Neural cell (in vitro differentiated cells): ENCODE data around the gene ATP6AP1.
"Not testable (repeated sequence)": the region's sequence is repeated elsewhere in the genome, so short reads cannot be mapped to it uniquely, and the experiment has no call there.

ENCODE experiments used
- POLR2AphosphoS5 ChIP-seq: IDR thresholded peaks from 2 replicates; pipeline ENCODE4 v1.6.1; 2012
- TF ChIP-seq, protein P1 (sequence below): fragments of 450-650 bp; IDR thresholded peaks from 2 replicates; pipeline ENCODE4 v1.5.1; 2014; ENCODE audit warnings: antibody characterized with exemption, mild to moderate bottlenecking, moderate library complexity; ENCODE audit not compliant: poor library complexity, severe bottlenecking

DNA sequence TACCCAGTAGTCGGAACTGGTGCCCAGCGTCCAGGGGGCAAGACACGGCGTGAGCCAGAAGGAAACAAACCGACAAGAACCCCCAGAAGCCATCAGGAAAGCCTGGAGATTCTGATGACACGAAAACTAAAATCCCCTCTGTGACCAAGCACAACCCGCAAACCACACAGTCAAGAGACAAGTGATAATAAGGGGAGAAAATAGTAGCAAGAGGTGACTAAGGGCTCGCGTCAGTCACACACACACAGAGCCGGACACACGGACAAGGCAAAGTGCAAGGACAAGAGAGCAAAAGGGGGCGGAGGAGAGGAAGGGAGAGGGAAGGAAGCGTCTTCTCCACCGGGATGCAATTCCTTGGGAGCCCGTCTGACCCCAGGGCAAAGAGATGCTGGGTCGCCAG, 39.8 kb upstream of the ATP6AP1 start:
- TF ChIP-seq, protein P1, sequence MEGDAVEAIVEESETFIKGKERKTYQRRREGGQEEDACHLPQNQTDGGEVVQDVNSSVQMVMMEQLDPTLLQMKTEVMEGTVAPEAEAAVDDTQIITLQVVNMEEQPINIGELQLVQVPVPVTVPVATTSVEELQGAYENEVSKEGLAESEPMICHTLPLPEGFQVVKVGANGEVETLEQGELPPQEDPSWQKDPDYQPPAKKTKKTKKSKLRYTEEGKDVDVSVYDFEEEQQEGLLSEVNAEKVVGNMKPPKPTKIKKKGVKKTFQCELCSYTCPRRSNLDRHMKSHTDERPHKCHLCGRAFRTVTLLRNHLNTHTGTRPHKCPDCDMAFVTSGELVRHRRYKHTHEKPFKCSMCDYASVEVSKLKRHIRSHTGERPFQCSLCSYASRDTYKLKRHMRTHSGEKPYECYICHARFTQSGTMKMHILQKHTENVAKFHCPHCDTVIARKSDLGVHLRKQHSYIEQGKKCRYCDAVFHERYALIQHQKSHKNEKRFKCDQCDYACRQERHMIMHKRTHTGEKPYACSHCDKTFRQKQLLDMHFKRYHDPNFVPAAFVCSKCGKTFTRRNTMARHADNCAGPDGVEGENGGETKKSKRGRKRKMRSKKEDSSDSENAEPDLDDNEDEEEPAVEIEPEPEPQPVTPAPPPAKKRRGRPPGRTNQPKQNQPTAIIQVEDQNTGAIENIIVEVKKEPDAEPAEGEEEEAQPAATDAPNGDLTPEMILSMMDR: not testable (repeated sequence)
- TF ChIP-seq POLR2AphosphoS5: not testable (repeated sequence)
